ENCODE measurements around the gene PDZRN4. TPM values are rescaled to one million over a fixed set of nuclear protein-coding genes. Genes with fewer than 3 reads are reported as not detected.

Gene PDZRN4
- total and polyA plus RNA-seq, 3 donors from 2014 or later, result 7.7 to 11.3 (median 11.3) TPM

- 82 to 86% methylated on average over 1 of the region's 1 CpG for whole genome bisulfite sequencing, 2 donors
Measured at GRCh38 chr12:41230756-41231155, 42.6 kb downstream of the PDZRN4 start.

GRCh38 chr12:41234692-41235091 lies 46.6 kb downstream of the PDZRN4 start:
- 50 to 60% methylated on average over 4 of the region's 4 CpGs for WGBS, 2 donors
- TF ChIP-seq CTCF (IDR thresholded peaks at IDR 0.05), result no peak
- no peak for TF ChIP-seq POLR2A (IDR thresholded peaks at IDR 0.05)
- no peak overlapping the region for H3K4me3 ChIP-seq
- H3K27me3 ChIP-seq, result no peaks in the 10 kb centered on the region
- H3K4me1 ChIP-seq, result no peaks in the 10 kb centered on the region
- intact Hi-C loops (cut with DNase I; ENCODE audit: low total_unique reads), result no loop called here
- H3K9me3 ChIP-seq, result no peaks in the 10 kb centered on the region
- no peak for DNase-seq
- no peaks in the 10 kb centered on the region for H3K36me3 ChIP-seq (ENCODE audit: low read depth, missing control alignments)
- H3K27ac ChIP-seq, result no peak overlapping the region

More at GRCh38 chr12:41230756-41231155, 42.6 kb downstream of the PDZRN4 start:
- intact Hi-C loops (cut with DNase I; ENCODE audit: low total_unique reads), result no loop called here
- H3K9me3 ChIP-seq, result no peaks in the 10 kb centered on the region
- TF ChIP-seq CTCF (IDR thresholded peaks at IDR 0.05) (no peak), POLR2A (IDR thresholded peaks at IDR 0.05) (no peak)
- H3K4me1 ChIP-seq, result peaks cover 4% of the 10 kb centered on the region
- no peak overlapping the region for H3K27ac ChIP-seq
- no peaks in the 10 kb centered on the region for H3K27me3 ChIP-seq
- no peak for DNase-seq
- no peak overlapping the region for H3K4me3 ChIP-seq
- H3K36me3 ChIP-seq (ENCODE audit: low read depth, missing control alignments), result no peaks in the 10 kb centered on the region

GRCh38 chr12:41242603-41243002 lies 54.5 kb downstream of the PDZRN4 start:
- no peak overlapping the region for H3K4me3 ChIP-seq
- H3K27ac ChIP-seq, result no peak overlapping the region
- H3K4me1 ChIP-seq, result no peaks in the 10 kb centered on the region
- intact Hi-C loops (cut with DNase I; ENCODE audit: low total_unique reads), result no loop called here
- 37 to 50% methylated on average over 2 of the region's 2 CpGs for WGBS, 2 donors
- H3K9me3 ChIP-seq, result no peaks in the 10 kb centered on the region
- H3K27me3 ChIP-seq, result no peaks in the 10 kb centered on the region
- no peaks in the 10 kb centered on the region for H3K36me3 ChIP-seq (ENCODE audit: low read depth, missing control alignments)
- no peak for TF ChIP-seq POLR2A (IDR thresholded peaks at IDR 0.05)
- TF ChIP-seq CTCF (IDR thresholded peaks at IDR 0.05), result no peak
- DNase-seq, result no peak

- no peaks in the 10 kb centered on the region for H3K9me3 ChIP-seq
- H3K36me3 ChIP-seq (ENCODE audit: low read depth, missing control alignments), result no peaks in the 10 kb centered on the region
- intact Hi-C loops (cut with DNase I; ENCODE audit: low total_unique reads), result no loop called here
- no peaks in the 10 kb centered on the region for H3K4me1 ChIP-seq
- 89 to 92% methylated on average over 2 of the region's 2 CpGs for WGBS, 2 donors
- no peak overlapping the region for H3K27ac ChIP-seq
- TF ChIP-seq POLR2A (IDR thresholded peaks at IDR 0.05) (no peak), CTCF (IDR thresholded peaks at IDR 0.05) (no peak)
- H3K4me3 ChIP-seq, result no peak overlapping the region
- no peak for DNase-seq
- no peaks in the 10 kb centered on the region for H3K27me3 ChIP-seq
Measured at GRCh38 chr12:41248391-41248790, 60.3 kb downstream of the PDZRN4 start.

GRCh38 chr12:41250748-41251147 lies 62.6 kb downstream of the PDZRN4 start:
- Histone ChIP-seq H3K27ac (no peak overlapping the region), H3K9me3 (no peaks in the 10 kb centered on the region), H3K4me3 (no peak overlapping the region), H3K36me3 (ENCODE audit: low read depth, missing control alignments) (no peaks in the 10 kb centered on the region), H3K27me3 (no peaks in the 10 kb centered on the region), H3K4me1 (no peaks in the 10 kb centered on the region)
- no peak for DNase-seq
- TF ChIP-seq POLR2A (IDR thresholded peaks at IDR 0.05), result no peak
- TF ChIP-seq CTCF (IDR thresholded peaks at IDR 0.05), result no peak
- WGBS, 2 donors, result 52 to 55% methylated on average over 2 of the region's 2 CpGs
- intact Hi-C loops (cut with DNase I; ENCODE audit: low total_unique reads), result no loop called here
